Ovary (tissue), 9 donors: ENCODE results near the gene CCDC54. TPM values are rescaled to one million over a fixed set of nuclear protein-coding genes. Genes with fewer than 3 reads are reported as not detected.

Experiments
- DNase-seq, 5 donors: peaks; one replicate each; pipeline ENCODE4 v3.0.0-alpha.2; 2019 to 2020
- H3K27ac ChIP-seq, 2 donors: fragments of 200-600 bp; one replicate each; pipeline versions ENCODE4 v1.5.1 to v1.8.0; 2019 to 2022
- H3K27me3 ChIP-seq: fragments of 200-600 bp; one replicate; pipeline ENCODE4 v1.8.0; 2022
- H3K36me3 ChIP-seq: fragments of 200-600 bp; sonication (generic); one replicate; pipeline ENCODE4 v1.5.1; 2019
- H3K4me1 ChIP-seq: one replicate; pipeline ENCODE4 v1.8.1; 2013; ENCODE audit warnings: mild to moderate bottlenecking, moderate library complexity; ENCODE audit not compliant: insufficient read depth
- H3K4me3 ChIP-seq: fragments of 200-600 bp; sonication (generic); one replicate; pipeline ENCODE4 v1.5.1; 2017
- H3K9me3 ChIP-seq, 2 donors: fragments of 200-600 bp in 1 of 2; sonication (generic) in 1 of 2; one replicate each; pipeline versions ENCODE4 v1.5.1 to v1.8.1; 2013 to 2019; ENCODE audit warnings: mild to moderate bottlenecking in 1 of 2, moderate library complexity in 1 of 2
- CTCF ChIP-seq, 3 donors: fragments of 450-650 bp in 2 of 3; fragments of 200-600 bp in 1 of 3; IDR thresholded peaks; one replicate each; pipeline versions ENCODE4 v1.5.1 to v1.8.0; 2016 to 2022; ENCODE audit warnings: antibody characterized with exemption in 3 of 3, mild to moderate bottlenecking in 1 of 3
- EP300 ChIP-seq: sonication (generic); formaldehyde crosslinking; IDR thresholded peaks from one replicate; pipeline ENCODE4 v1.6.1; 2017; ENCODE audit warnings: antibody characterized with exemption
- POLR2A ChIP-seq: fragments of 450-650 bp; IDR thresholded peaks from one replicate; pipeline ENCODE4 v1.6.1; 2017; ENCODE audit warnings: antibody characterized with exemption, mild to moderate bottlenecking, moderate library complexity
- WGBS, 3 donors: extraction: QIAGEN DNeasy Blood & Tissue Kit in 1 of 3; methylation state at CpG; one replicate each; pipeline versions ENCODE4 v1.1.5 to v1.1.7; 2013 to 2017; 5-methylcytosine and 5-hydroxymethylcytosine counted together
- intact Hi-C, 4 donors: fragments of 100-400 bp; cut with DNase I; formaldehyde crosslinking; loops; one replicate each; pipeline versions ENCODE4 v1.11.0 to v1.15.1; 2022 to 2023
- polyA plus RNA-seq, 2 donors: library from polyadenylated mRNA; stranded (reverse); fragments of 200-250 nt in 1 of 2; fragments of 350-450 nt in 1 of 2; fragmentation: Illumina TruSeq in 1 of 2; extraction: RNeasy Lipid Tissue Mini Kit (QIAGEN cat#74804) in 1 of 2; gene quantifications; one replicate each; pipeline ENCODE4 v1.2.3, GENCODE V29; 2013 to 2014
- total RNA-seq, 7 donors: library from RNA; depleted of rRNA in 2 of 7; stranded (reverse); fragments of >200 nt in 2 of 7; fragmentation: NEBNext Ultra II Directional in 3 of 7; extraction: Animal tissue kit (Norgen Biotek cat#: 25700) in 3 of 7; gene quantifications; one replicate each; pipeline versions ENCODE4 v1.1.0 to v1.2.4, GENCODE V29; 2016 to 2023
- donor health status: DM: no; HTN: no; CAD: no; lungs with moderate emphysema.
- donor health status: DM: no; HTN: no; CAD: no.
- donor health status: Bipolar disorder and iron deficiency.
- donor health status: DM: yes; HTN: yes; CAD: no.
- donor health status: DM: no; HTN: no; CAD: no.
- donor health status: DM: yes; HTN: yes; CAD: no.

Gene CCDC54
- total and polyA plus RNA-seq, 9 donors, result 0.23 to 0.24 TPM; not detected in 7

DNA sequence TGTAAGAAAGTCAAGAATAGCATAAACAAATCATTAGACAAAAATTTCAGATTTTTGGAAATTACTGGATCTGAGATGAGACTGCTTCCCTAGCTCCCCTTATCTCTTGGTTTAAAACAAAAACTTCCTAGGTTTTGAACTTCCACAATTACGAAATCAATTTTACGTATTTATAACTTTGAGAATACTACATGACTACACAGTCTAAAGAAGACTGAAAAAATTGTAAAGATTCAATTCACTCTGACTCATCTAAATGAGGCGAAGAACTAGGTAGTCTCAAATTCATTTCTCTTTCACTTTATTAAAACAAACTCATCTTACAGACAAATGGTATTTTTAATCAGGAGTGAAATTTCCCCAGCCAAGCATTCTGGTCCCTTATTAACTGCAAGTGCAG, 10.3 kb downstream of the CCDC54 start:
- H3K4me3 ChIP-seq, result no peak overlapping the region
- intact Hi-C loops, result no loop called here
- no peak overlapping the region for H3K27ac ChIP-seq
- H3K36me3 ChIP-seq, result no peaks in the 10 kb centered on the region
- H3K27me3 ChIP-seq, result no peaks in the 10 kb centered on the region
- no peak for TF ChIP-seq POLR2A
- no peak for TF ChIP-seq CTCF (IDR thresholded peaks at IDR 0.05)
- TF ChIP-seq EP300, result no peak
- H3K9me3 ChIP-seq, result no peaks in the 10 kb centered on the region
- H3K4me1 ChIP-seq, result no peaks in the 10 kb centered on the region
- no peak for DNase-seq
- WGBS, 3 donors, result 81 to 88% (median 88%) methylated on average over 3 of the region's 3 CpGs

GRCh38 chr3:107392549-107393165, 15.4 kb downstream of the CCDC54 start:
- WGBS, 3 donors, result 84 to 86% (median 86%) methylated on average over 3 of the region's 3 CpGs
- intact Hi-C loops, result no loop called here
- Histone ChIP-seq H3K27ac (no peak overlapping the region), H3K4me3 (no peak overlapping the region), H3K27me3 (no peaks in the 10 kb centered on the region), H3K4me1 (no peaks in the 10 kb centered on the region), H3K36me3 (no peaks in the 10 kb centered on the region), H3K9me3 (no peaks in the 10 kb centered on the region)
- no peak for TF ChIP-seq CTCF (IDR thresholded peaks at IDR 0.05)
- no peak for TF ChIP-seq POLR2A
- TF ChIP-seq EP300, result no peak
- no peak for DNase-seq

GRCh38 chr3:107394502-107394901, 17.3 kb downstream of the CCDC54 start:
- no peak for DNase-seq
- TF ChIP-seq EP300 (no peak), POLR2A (no peak), CTCF (IDR thresholded peaks at IDR 0.05) (no peak)
- Histone ChIP-seq H3K4me1 (no peaks in the 10 kb centered on the region), H3K4me3 (no peak overlapping the region), H3K36me3 (no peaks in the 10 kb centered on the region), H3K27ac (no peak overlapping the region), H3K9me3 (no peaks in the 10 kb centered on the region), H3K27me3 (no peaks in the 10 kb centered on the region)
- intact Hi-C loops, result no loop called here
- 82 to 97% (median 91%) methylated on average over 1 of the region's 1 CpG for WGBS, 3 donors

GRCh38 chr3:107395066-107395465, 17.8 kb downstream of the CCDC54 start:
- intact Hi-C loops, result no loop called here
- Histone ChIP-seq H3K27me3 (no peaks in the 10 kb centered on the region), H3K9me3 (no peaks in the 10 kb centered on the region), H3K27ac (no peak overlapping the region), H3K4me1 (no peaks in the 10 kb centered on the region), H3K4me3 (no peak overlapping the region), H3K36me3 (no peaks in the 10 kb centered on the region)
- TF ChIP-seq CTCF (IDR thresholded peaks at IDR 0.05) (no peak), EP300 (no peak), POLR2A (no peak)
- WGBS, 3 donors, result 90 to 95% (median 94%) methylated on average over 2 of the region's 2 CpGs
- no peak for DNase-seq
